ENCODE data around the gene SMYD3. TPM values are rescaled to one million over a fixed set of nuclear protein-coding genes. Genes with fewer than 3 reads are reported as not detected.

The SMYD3 gene
- total and polyA plus RNA-seq, 10 of the 15 experiments (the other 5 are each of a cell fraction or from before 2014, with no cell fraction given) = 18.3 to 54.0 (median 24.8) TPM

- TF ChIP-seq FOXK2 (IDR thresholded peaks at IDR 0.05) = no peak; the same call in 1 of the 2 replicates
- TF ChIP-seq YBX1 (IDR thresholded peaks at IDR 0.05) = no peak
- TF ChIP-seq SP1 (IDR thresholded peaks at IDR 0.05; ENCODE audit: low read depth, low read length) = no peak
- TF ChIP-seq ZBTB4 (CRISPR knock-in tag; IDR thresholded peaks at IDR 0.05) = no peak
- no peak for TF ChIP-seq NFYB (IDR thresholded peaks at IDR 0.05; ENCODE audit: insufficient read depth, low read depth, low read length)
- TF ChIP-seq TBL1XR1 (IDR thresholded peaks at IDR 0.05; ENCODE audit: low read depth, low read length) = no peak
- no peak for TF ChIP-seq ZBTB33 (IDR thresholded peaks at IDR 0.05)
- TF ChIP-seq SMAD5 (IDR thresholded peaks at IDR 0.05; ENCODE audit: low read depth) = no peak
- no peak for TF ChIP-seq SIN3A (IDR thresholded peaks at IDR 0.05; ENCODE audit: low read depth, low read length)
- TF ChIP-seq STAT1 (conservative IDR thresholded peaks at IDR 0.05) = no peak
- TF ChIP-seq ZNF24 (IDR thresholded peaks at IDR 0.05) = peak; percentile 76
- no peak for TF ChIP-seq SIX5 (IDR thresholded peaks at IDR 0.05; ENCODE audit: low read depth, low read length, severe bottlenecking)
- no peak for TF ChIP-seq POU2F2 (IDR thresholded peaks at IDR 0.05; ENCODE audit: borderline replicate concordance, low read depth, low read length)
- no peak for TF ChIP-seq ZNF217 (IDR thresholded peaks at IDR 0.05)
These were observed 612.2 kb downstream of the SMYD3 start (continued) for GRCh38 chr1:245894843-245895242.
